GOT3 (cell line): Measurements from ENCODE around the gene FBXO3.
A peak's percentile ranks its signal among the peaks of the same experiment; 100 is the strongest.

Experiments used
- DNase-seq: peaks from one replicate; lab custom pipeline; 2025; ENCODE audit warnings: mixed read lengths; lab: John Stamatoyannopoulos, UW

Gene FBXO3

DNA sequence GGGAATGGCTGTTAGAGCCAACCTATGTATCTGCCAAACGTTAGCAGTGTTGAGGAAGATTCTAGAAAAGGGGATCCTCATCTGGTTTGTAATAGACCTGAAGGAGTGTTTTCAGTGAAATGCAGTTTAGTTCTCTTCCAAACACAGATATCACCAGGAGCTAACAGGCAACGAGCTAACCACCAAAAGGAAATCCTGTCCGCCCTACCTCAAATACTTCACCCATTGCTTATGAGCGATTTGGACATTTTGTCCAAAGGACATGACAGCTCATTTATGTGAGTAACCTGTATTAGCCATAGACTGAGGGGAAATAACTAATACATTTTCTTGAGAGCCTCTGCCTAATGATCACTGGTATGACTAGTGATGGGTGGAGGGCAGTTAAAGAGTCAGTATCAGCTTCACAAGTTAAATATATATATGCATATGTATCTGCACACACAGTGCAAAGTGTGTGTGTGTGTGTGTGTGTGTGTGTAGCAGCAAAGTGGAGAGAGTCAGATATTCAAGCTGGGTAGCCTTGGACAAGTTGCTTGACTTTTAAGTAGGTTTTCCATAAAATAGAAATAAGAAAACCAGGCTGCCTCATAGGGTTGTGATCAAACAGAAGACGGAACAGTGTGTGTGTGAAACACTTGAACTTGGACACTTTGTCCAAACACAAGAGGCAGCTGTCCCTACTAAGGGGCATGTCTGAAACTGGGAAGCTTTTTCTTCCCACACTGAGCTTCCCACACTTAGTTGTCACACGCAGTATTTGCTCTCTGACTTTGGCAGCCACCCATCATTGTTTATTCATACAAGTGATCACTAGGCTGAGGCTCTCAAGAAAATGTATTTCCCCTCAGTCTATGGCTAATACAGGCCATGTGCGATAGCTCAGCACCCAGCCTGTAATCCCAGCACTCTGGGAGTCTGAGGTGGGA lies 72.8 kb downstream of the FBXO3 start:
- DNase-seq = no peak

GRCh38 chr11:33700502-33701271 lies 73.6 kb downstream of the FBXO3 start, which contains the start of gene C11orf91:
Gene C11orf91 (minus strand): TSS chr11:33700826. CDS start chr11:33700740, 86 bp downstream.
- DNase-seq = peak; percentile 84

- DNase-seq = no peak
Observed at GRCh38 chr11:33700063-33700501, 74.2 kb downstream of the FBXO3 start.

DNA sequence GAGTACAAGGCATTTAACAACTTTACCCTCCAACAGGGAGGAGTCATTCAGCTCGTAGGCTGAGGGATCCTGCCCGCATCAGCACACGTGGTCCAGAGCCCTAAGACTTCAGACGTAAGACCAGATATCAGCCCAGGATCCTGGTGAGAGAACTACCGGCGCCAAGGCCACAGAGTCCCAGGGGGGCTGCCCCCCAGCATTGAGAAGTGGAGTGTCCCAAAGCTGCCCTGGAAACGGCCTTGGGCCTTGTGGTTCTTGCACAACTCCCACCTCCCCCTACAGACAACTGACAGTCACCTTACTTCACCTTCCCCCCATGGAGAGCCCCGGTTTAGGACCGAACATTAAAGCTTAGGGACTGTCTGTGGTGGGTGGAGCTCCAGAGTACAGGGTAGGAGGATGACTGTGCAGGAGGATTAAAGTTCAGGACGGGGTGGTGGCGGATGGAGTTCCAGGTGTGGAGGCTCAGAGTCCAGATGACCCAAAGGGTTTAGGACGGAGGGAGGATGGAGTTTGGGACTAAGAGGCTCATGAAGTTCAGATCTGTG lies 74.7 kb downstream of the FBXO3 start:
- no peak for DNase-seq

DNA sequence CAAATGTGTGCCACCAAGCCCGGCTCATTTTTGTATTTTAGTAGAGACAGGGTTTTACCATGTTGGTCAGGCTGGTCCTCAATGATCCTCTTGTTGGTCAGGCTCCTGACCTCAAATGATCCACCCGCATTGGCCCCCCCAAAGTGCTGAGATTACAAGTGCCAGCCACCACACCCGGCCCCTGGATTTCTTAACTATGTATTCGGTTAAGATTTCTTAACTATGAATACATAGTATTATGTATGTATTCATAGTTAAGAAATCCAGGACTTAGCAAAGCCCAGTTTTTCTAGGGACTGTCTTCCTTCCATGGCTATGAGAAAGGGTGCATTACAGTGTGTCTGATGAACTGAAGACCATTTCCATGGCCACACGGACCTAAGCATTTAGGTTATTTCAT lies 75.4 kb downstream of the FBXO3 start:
- no peak for DNase-seq

DNA sequence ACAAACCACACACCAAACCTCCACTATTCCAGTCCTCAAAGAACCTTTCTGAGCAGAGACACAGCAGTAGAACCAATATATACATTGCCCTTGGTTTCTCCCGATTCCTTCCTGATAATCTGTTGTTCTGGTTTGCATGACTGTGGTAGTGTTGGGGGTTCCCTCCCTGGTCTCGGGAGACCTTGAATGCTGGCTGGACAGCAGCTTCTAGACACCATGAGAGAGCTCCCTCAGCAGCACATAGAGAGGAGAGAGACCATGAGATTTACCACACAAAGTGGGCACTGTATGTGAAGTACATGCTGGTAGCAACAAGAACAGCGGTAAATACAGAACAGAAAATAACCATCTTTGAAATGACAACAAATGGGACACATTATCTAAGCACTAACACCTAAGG lies 76.3 kb downstream of the FBXO3 start:
- no peak for DNase-seq

GRCh38 chr11:33696931-33697638 lies 77.2 kb downstream of the FBXO3 start:
- no peak for DNase-seq

DNA sequence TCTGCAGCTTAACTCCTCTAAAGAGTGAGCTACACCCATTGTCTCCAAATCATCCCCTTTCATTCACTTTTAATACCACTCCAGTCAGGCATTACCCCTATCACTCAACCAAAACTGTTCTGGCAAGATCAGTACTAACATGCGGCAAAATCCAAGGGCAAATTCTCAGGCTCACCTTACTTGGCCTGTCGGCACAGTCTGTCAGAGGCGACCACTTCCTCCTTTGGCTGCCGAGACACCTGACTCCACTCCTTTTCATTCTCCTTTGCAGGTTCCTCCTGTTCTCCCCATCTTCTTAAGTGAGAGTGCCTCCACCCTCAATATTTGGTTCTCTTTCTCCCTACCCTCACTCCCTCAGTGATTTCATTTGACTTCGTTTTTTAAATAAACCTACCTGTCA lies 77.9 kb downstream of the FBXO3 start:
- no peak for DNase-seq

- DNase-seq = no peak
Observed at GRCh38 chr11:33695051-33695566, 79.2 kb downstream of the FBXO3 start.

GRCh38 chr11:33694346-33695050 lies 79.8 kb downstream of the FBXO3 start:
- no peak for DNase-seq

DNA sequence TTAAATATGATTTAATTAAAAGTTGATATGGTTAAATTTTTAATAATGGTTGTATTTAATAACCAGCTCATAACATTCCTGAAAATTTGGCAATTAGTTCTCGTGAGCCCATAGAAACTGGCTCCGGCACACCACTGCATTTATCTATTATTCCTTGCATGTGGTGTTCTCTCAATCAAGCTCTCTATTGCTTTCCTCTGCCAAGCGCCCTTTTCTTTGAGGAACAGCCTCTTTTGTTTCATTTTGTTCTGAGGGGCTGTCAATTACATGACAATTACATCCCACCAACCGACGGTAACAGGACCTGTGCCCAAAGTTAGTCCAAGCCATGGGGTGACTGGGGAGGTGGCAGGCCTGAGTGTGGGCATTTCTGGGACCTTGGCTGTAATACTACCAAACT lies 81.8 kb downstream of the FBXO3 start:
- no peak for DNase-seq

DNA sequence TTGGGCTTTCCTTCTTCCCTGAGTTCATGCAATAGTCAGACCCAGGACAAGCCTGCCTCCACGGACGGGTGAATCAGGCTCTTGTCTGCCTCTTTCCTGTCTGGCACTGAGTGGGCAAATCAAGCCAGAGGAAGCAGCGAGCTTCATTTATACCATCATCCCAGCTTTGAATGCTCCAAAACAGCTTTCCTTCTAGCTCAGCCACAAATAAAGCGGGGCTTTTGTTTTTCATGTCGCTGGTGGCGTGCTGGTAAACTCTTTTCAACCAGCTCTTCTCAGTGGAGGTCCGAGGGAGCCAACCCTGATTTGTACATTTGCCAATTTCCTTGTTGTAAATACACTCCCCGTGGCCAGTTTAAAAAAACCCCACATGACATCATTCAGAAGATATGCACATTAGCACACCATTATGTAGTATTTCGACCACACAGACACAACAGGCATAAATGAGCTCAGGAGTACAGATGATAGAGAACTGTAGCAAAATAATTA lies 82.3 kb downstream of the FBXO3 start:
- no peak for DNase-seq

GRCh38 chr11:33691066-33691864 lies 83.1 kb downstream of the FBXO3 start:
- DNase-seq = no peak
